HG02642 (cell line): ENCODE results near the gene GRK5.

Experiments
- ATAC-seq: cut with Tn5 transposase; IDR thresholded peaks from one replicate; pipeline ENCODE4 v1.9.1; 2021; ENCODE audit warnings: mild to moderate bottlenecking; ENCODE audit not compliant: unreplicated experiment, poor library complexity

The GRK5 gene

DNA sequence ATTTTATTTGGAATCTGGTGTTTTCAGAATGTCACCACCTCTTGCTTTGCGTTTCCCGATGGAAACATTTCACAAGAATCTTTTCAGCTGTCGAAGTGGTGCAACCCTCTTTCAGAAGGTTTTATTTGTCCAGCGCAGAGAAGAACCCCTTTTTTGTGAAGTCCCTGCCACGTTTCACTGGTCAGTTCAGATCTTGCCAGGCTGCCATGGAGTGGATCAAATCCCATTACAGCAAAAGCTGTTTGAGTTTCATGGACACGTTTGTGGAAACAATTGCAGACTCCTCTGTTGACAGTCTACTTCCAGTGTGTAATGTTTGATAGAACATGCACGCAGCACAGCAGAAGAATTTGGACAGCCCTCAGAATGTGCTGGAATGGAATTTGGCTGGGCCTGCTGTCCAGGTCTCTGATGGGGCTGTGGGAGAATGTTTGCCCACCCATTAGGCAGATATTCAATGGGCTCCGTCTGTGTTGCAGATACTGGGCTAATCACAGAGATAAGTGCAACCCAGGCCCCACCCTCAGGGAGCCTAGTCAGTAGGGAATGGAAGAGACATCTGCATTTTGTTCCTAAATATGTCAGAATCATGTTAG lies 143.2 kb downstream of the GRK5 start:
- no peak for ATAC-seq

- no peak for ATAC-seq
These were observed 143.8 kb downstream of the GRK5 start for GRCh38 chr10:119351189-119351588.

GRCh38 chr10:119352042-119352441 lies 144.7 kb downstream of the GRK5 start:
- ATAC-seq, result no peak

DNA sequence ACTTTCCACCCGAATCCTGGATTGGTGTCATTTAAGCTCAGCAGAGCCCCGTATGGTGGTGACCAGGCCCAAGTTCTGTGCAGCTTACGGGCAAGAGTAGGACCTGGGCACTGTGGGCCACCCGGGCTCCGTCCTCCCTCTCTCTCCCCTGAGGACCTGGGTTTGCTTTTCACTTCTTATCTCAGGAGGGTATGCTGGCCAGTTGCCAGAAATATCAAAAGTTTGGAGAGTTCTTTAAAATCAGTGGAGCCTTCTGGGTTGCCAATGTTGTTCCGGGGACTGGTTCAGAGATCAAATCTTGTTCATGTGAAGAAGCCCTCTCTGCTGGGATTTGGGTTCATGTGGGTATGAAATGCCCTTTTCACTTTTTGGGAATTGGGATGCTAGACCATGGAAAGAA lies 145.4 kb downstream of the GRK5 start:
- ATAC-seq, result no peak

DNA sequence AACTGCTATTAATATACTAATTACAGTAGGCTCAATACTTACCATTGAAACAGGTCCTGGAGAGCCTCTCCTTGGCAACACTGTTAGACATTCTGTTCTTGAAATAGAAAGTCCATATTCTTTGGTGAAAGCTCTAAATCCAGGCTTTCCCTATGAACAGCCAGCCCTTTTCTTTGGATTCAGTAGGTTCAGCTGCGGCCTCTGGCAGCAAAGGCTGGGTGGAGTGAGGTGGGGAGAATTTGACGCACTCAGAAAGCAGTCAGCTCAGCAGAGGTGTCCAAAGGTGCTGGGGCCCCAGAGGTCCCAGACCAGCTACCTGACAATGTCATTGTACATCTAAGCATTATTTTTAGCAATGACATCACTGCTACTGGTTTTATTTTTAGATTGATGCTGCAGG lies 146.1 kb downstream of the GRK5 start:
- no peak for ATAC-seq

GRCh38 chr10:119355930-119356329 lies 148.6 kb downstream of the GRK5 start:
- ATAC-seq, result no peak

GRCh38 chr10:119357412-119358151 lies 150.2 kb downstream of the GRK5 start:
- no peak for ATAC-seq

DNA sequence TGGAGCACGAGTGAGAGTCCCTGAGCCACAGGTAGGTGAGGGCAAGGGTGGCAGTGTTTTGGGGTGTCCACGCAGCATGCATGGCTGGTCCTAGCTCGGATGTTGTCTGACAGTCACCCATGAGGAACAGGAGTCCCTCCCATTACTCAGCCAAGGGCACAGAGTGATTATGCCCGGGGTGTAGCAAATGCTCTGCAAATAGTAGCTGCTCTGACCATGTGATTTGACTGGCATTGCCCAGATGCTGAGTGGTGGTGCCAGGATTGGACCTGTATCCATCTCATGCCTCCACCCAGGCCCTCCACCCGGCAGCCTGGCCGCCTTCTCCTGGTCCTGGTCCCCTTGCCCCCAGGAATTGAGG lies 150.8 kb downstream of the GRK5 start:
- ATAC-seq, result no peak

DNA sequence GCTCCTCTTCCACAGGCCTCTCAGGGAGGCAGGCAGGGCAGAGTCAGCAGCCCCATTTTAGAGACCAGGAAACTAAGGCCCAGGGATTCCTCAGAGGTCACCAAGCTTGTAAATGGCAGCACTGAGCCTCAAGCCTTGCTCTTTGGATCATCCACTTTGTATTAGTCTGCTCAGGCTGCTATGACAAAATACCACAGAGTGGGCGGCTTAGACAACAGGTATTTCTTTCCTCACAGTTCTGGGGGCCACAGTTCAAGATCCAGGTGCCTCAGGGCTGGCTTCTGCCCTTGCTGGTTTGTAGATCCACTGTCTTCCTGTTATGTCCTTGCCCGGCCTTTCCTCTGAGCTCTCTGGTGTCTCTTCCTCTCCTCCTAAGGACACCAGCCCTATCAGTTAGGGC lies 151.2 kb downstream of the GRK5 start:
- ATAC-seq, result no peak

GRCh38 chr10:119359025-119359424 lies 151.7 kb downstream of the GRK5 start:
- no peak for ATAC-seq

DNA sequence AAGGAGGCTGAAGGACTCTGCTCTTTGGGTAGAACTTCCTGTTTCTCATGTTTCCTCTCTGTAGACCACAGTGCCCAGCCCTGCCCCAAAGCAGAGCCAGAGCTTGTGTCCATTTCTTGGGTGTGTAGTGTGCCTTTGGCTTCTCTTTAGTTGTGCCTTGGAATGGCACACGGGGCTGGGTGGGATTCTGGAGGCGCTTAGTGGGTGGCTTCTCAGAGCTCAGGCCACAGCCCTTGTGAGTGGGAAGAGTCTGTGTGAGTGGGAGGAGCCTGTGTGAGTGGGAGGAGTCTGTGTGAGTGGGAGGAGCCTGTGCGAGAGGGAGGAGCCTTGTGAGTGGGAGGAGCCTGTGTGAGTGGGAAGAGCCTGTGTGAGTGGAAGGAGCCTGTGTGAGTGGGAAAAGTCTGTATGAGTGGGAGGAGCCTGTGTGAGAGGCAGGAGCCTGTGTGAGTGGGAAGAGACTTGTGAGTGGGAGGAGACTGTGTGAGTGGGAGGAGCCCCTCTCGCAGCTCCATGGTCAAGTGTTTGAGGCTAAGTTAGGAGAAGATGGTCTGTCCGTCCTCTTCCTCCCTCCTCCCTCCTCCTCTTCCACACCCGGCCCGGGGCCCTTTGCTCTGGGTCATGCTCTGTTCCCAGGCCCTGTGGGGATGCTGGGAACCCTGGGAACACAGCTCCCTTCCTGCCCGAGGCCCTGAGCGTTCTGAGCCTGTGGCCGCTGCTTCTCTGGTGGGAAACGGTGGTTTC lies 153.0 kb downstream of the GRK5 start:
- no peak for ATAC-seq

DNA sequence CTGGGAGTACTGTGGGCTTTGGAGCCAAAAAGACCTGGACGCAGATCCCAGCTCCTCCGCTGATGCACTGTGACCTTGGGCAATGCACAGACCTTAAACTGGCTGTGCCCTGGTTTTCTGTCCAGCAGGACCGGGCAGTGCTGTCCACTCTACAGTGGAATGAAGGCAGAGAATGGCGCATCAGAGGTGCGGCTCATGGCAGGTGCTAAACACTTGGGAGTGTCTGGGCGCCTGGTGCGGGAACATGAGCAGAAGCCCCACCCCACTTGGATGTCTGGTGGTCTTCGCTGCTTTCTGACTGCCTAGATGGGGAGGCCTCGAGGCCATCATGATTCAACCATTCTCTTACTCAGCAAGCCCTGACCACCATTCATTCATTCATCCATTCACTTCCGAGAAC lies 153.7 kb downstream of the GRK5 start:
- ATAC-seq, result no peak

DNA sequence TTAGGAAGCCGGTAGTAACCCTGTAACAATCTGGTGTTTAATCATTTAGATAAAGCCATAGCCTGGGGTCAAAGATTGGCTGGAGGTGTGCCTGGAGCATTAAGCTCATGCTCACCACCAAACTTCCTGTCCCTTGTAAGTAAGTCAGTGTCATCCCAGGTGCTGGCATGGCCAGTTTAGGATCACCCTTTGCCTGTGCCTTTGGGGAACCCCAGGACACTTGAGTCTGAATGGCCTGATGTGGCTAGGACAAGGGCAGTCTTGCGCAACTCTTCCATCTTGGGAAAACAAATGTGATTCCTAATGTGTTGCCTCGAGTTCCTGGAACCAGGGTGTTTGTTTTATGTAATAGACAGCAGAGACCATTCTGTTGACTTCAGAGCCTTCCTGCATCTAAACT lies 154.8 kb downstream of the GRK5 start:
- ATAC-seq, result no peak

GRCh38 chr10:119364645-119365600 lies 157.6 kb downstream of the GRK5 start:
- no peak for ATAC-seq

- no peak for ATAC-seq
These were observed 158.6 kb downstream of the GRK5 start for GRCh38 chr10:119365773-119366599.

- no peak for ATAC-seq
These were observed 160.6 kb downstream of the GRK5 start for GRCh38 chr10:119367841-119368549.

DNA sequence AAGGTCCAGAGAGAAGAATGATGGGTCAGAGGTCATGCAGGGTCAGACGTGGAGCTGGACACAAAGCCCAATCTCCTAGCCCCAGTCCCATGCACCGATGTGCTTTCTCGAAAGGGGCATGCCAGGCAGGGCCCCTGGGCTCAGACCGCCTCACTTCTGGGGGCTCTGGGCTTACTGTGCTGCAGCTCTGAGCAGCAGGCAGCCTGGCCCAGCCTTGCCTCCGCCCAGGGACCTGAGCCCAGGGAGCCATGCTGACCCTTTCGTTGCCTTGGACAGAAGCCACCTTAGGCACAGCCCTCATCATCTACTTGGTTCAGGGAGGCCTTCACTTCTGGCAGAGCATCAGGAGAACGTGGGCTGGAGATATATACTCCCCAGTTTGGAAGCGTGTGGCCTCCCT lies 161.2 kb downstream of the GRK5 start:
- no peak for ATAC-seq

- ATAC-seq, result peak; percentile 77
These were observed 161.9 kb downstream of the GRK5 start for GRCh38 chr10:119368991-119369869.
